ENCODE results near the gene ZNF367. TPM values are rescaled to one million over a fixed set of nuclear protein-coding genes. Genes with fewer than 3 reads are reported as not detected.
A peak's percentile ranks its signal among the peaks of the same experiment; 100 is the strongest.

ZNF367 gene
- total RNA-seq, 4 donors from 2014 or later: 0.15 to 5.1 (median 1.7) TPM

GRCh38 chr9:96420468-96421219, 2.5 kb upstream of the ZNF367 start:
- H3K9me3 ChIP-seq: no peaks in the 10 kb centered on the region
- intact Hi-C loops (cut with DNase I; ENCODE audit: low total_unique reads): no loop called here
- H3K36me3 ChIP-seq: no peaks in the 10 kb centered on the region
- TF ChIP-seq POLR2A (IDR thresholded peaks at IDR 0.05) (no peak), CTCF (IDR thresholded peaks at IDR 0.05 in 4 of 5, conservative IDR thresholded peaks at IDR 0.05 in 1 of 5) (no peak)
- H3K4me3 ChIP-seq: no peak overlapping the region
- peak in 1 of 2 donors; percentile 28 for DNase-seq
- in situ Hi-C loops (cut with MboI; ENCODE audit: low sequenced_read_pairs in 4 of 4): no loop called here
- H3K27ac ChIP-seq: peak overlapping the region; percentile 99
- H3K4me1 ChIP-seq: peaks cover 21 to 26% of the 10 kb centered on the region in 2 donors
- ATAC-seq: peak in 1 of 2 donors; percentile 16
- no peaks in the 10 kb centered on the region for H3K27me3 ChIP-seq

- Histone ChIP-seq H3K27me3 (no peaks in the 10 kb centered on the region), H3K4me1 (peaks cover 21 to 26% of the 10 kb centered on the region in 2 donors), H3K27ac (peak overlapping the region; percentile 99), H3K4me3 (peak overlapping the region; percentile 71 to 89 (median 84)), H3K36me3 (no peaks in the 10 kb centered on the region), H3K9me3 (no peaks in the 10 kb centered on the region)
- DNase-seq (no peak), ATAC-seq (no peak)
- TF ChIP-seq CTCF (IDR thresholded peaks at IDR 0.05 in 4 of 5, conservative IDR thresholded peaks at IDR 0.05 in 1 of 5): no peak
- TF ChIP-seq POLR2A (IDR thresholded peaks at IDR 0.05): no peak
- in situ Hi-C loops (cut with MboI; ENCODE audit: low sequenced_read_pairs in 4 of 4): no loop called here
- intact Hi-C loops (cut with DNase I; ENCODE audit: low total_unique reads): loop anchor here (2.0 to 10.0 kb wide), 5 partner anchors 37 to 1503 kb away; partner anchors contain the start of genes NCBP1, PTCH1, SLC35D2 and TRMO
These were observed 1.5 kb upstream of the ZNF367 start for GRCh38 chr9:96419691-96419969.

GRCh38 chr9:96418920-96419690, 935 bp upstream of the ZNF367 start:
- in situ Hi-C loops (cut with MboI; ENCODE audit: low sequenced_read_pairs in 4 of 4) (no loop called here), intact Hi-C loops (cut with DNase I; ENCODE audit: low total_unique reads) (loop anchor here (1.0 to 10.0 kb wide), 7 partner anchors 31 to 1503 kb away; partner anchors contain the start of genes HABP4, NCBP1, PRXL2C and PTCH1)
- DNase-seq (peak; percentile 42 to 65), ATAC-seq (peak; percentile 47 to 57)
- Histone ChIP-seq H3K4me1 (peaks cover 21 to 26% of the 10 kb centered on the region in 2 donors), H3K27ac (peak overlapping the region; percentile 99), H3K27me3 (no peaks in the 10 kb centered on the region), H3K36me3 (no peaks in the 10 kb centered on the region), H3K9me3 (no peaks in the 10 kb centered on the region), H3K4me3 (peak overlapping the region; percentile 71 to 89 (median 84))
- TF ChIP-seq CTCF (IDR thresholded peaks at IDR 0.05 in 4 of 5, conservative IDR thresholded peaks at IDR 0.05 in 1 of 5) (no peak), POLR2A (IDR thresholded peaks at IDR 0.05) (peak; percentile 57 to 58)

GRCh38 chr9:96417661-96418082, 498 bp downstream of the ZNF367 start:
- H3K27me3 ChIP-seq: no peaks in the 10 kb centered on the region
- TF ChIP-seq CTCF (IDR thresholded peaks at IDR 0.05 in 4 of 5, conservative IDR thresholded peaks at IDR 0.05 in 1 of 5) (no peak), POLR2A (IDR thresholded peaks at IDR 0.05) (no peak)
- in situ Hi-C loops (cut with MboI; ENCODE audit: low sequenced_read_pairs in 4 of 4) (no loop called here), intact Hi-C loops (cut with DNase I; ENCODE audit: low total_unique reads) (loop anchor here (1.0 to 10.0 kb wide), 8 partner anchors 33 to 1505 kb away; partner anchors contain the start of genes HABP4, NCBP1, PRXL2C and PTCH1)
- DNase-seq: peak in 1 of 2 donors; percentile 16
- peaks cover 21 to 26% of the 10 kb centered on the region in 2 donors for H3K4me1 ChIP-seq
- ATAC-seq: peak; percentile 0 to 4
- H3K36me3 ChIP-seq: no peaks in the 10 kb centered on the region
- no peaks in the 10 kb centered on the region for H3K9me3 ChIP-seq
- H3K4me3 ChIP-seq: peak overlapping the region; percentile 71 to 89 (median 84)
- peak overlapping the region; percentile 99 for H3K27ac ChIP-seq

All from gastrocnemius medialis (tissue), 4 donors.